HepG2 (cell line): ENCODE data around the gene CEP104. TPM values are rescaled to one million over a fixed set of nuclear protein-coding genes. Genes with fewer than 3 reads are reported as not detected.
A peak's percentile ranks its signal among the peaks of the same experiment; 100 is the strongest.

Experiments
- ELF3 ChIP-seq: IDR thresholded peaks from 2 replicates; pipeline ENCODE4 v1.6.1; 2016; ENCODE audit warnings: missing genetic modification reagents, missing compliant biosample characterization
- JUN ChIP-seq: sonication (generic); formaldehyde crosslinking; IDR thresholded peaks from 2 replicates; pipeline ENCODE4 v1.4.0; 2020; ENCODE audit warnings: mild to moderate bottlenecking, missing genetic modification reagents
- KDM5A ChIP-seq: fragments of 200-600 bp; sonication (generic); IDR thresholded peaks from 2 replicates; pipeline ENCODE4 v1.7.0; 2018; ENCODE audit warnings: antibody characterized with exemption, mild to moderate bottlenecking, low read length, borderline replicate concordance
- MAZ ChIP-seq, 2 experiments: sonication (generic) in 1 of 2; formaldehyde crosslinking in 1 of 2; IDR thresholded peaks; 2 replicates each; pipeline versions ENCODE4 v1.5.0 to v1.6.1; 2012 to 2020; ENCODE audit warnings: low read depth in 2 of 2, mild to moderate bottlenecking in 2 of 2, borderline replicate concordance in 1 of 2, improper control_type of control experiment in 1 of 2, low read length in 1 of 2, missing genetic modification reagents in 1 of 2, moderate library complexity in 1 of 2
- MIXL1 ChIP-seq: IDR thresholded peaks from 2 replicates; pipeline ENCODE4 v1.6.1; 2016
- MYC ChIP-seq: sonication (generic); formaldehyde crosslinking; IDR thresholded peaks from 2 replicates; pipeline ENCODE4 v1.9.0; 2021; ENCODE audit warnings: missing genetic modification reagents, borderline replicate concordance
- NKX3-1 ChIP-seq: sonication (generic); formaldehyde crosslinking; IDR thresholded peaks from 2 replicates; pipeline ENCODE4 v1.5.0; 2020; ENCODE audit warnings: missing genetic modification reagents
- RNF2 ChIP-seq: fragments of 450-650 bp; conservative IDR thresholded peaks from 2 replicates; pipeline ENCODE4 v1.6.1; 2016; ENCODE audit warnings: low read depth
- TEAD3 ChIP-seq: optimal IDR thresholded peaks from 2 replicates; pipeline ENCODE3; 2016; ENCODE audit warnings: borderline replicate concordance
- TEF ChIP-seq: sonication (generic); formaldehyde crosslinking; IDR thresholded peaks from 2 replicates; pipeline ENCODE4 v1.5.0; 2020; ENCODE audit warnings: missing genetic modification reagents
- WIZ ChIP-seq: sonication (generic); formaldehyde crosslinking; IDR thresholded peaks from 2 replicates; pipeline ENCODE4 v1.5.1; 2020; ENCODE audit warnings: mild to moderate bottlenecking, missing genetic modification reagents
- ZBTB44 ChIP-seq: sonication (generic); formaldehyde crosslinking; IDR thresholded peaks from 2 replicates; pipeline ENCODE4 v1.4.0; 2020; ENCODE audit warnings: missing genetic modification reagents
- ZMAT5 ChIP-seq: sonication (generic); formaldehyde crosslinking; IDR thresholded peaks from 2 replicates; pipeline ENCODE4 v1.5.0; 2020; ENCODE audit warnings: mild to moderate bottlenecking, low read depth, missing genetic modification reagents, borderline replicate concordance
- ZNF138 ChIP-seq: sonication (generic); formaldehyde crosslinking; IDR thresholded peaks from 2 replicates; pipeline ENCODE4 v1.5.0; 2020; ENCODE audit warnings: mild to moderate bottlenecking, low read depth, missing genetic modification reagents
- ZNF235 ChIP-seq: sonication (generic); formaldehyde crosslinking; IDR thresholded peaks from 2 replicates; pipeline ENCODE4 v1.8.1; 2023; ENCODE audit warnings: mild to moderate bottlenecking, missing genetic modification reagents, borderline replicate concordance
- ZNF275 ChIP-seq: sonication (generic); formaldehyde crosslinking; IDR thresholded peaks from 2 replicates; pipeline ENCODE4 v1.8.0; 2022; ENCODE audit warnings: missing genetic modification reagents, mild to moderate bottlenecking, inconsistent platforms, borderline replicate concordance
- ZNF713 ChIP-seq: sonication (generic); formaldehyde crosslinking; IDR thresholded peaks from 2 replicates; pipeline ENCODE4 v1.4.0; 2020; ENCODE audit warnings: mild to moderate bottlenecking, missing genetic modification reagents
- ZNF747 ChIP-seq: sonication (generic); formaldehyde crosslinking; IDR thresholded peaks from 2 replicates; pipeline ENCODE4 v1.8.1; 2023; ENCODE audit warnings: missing genetic modification reagents, mild to moderate bottlenecking, borderline replicate concordance
- ZNF878 ChIP-seq: sonication (generic); formaldehyde crosslinking; IDR thresholded peaks from 2 replicates; pipeline ENCODE4 v1.8.1; 2023; ENCODE audit warnings: mild to moderate bottlenecking, missing genetic modification reagents, moderate library complexity
- ZSCAN31 ChIP-seq: sonication (generic); formaldehyde crosslinking; IDR thresholded peaks from 2 replicates; pipeline ENCODE4 v1.5.0; 2020; ENCODE audit warnings: low read depth, mild to moderate bottlenecking, missing genetic modification reagents
- ZSCAN9 ChIP-seq: IDR thresholded peaks from 2 replicates; pipeline ENCODE4 v1.6.1; 2016; ENCODE audit warnings: borderline replicate concordance
- polyA plus RNA-seq, 8 experiments: library from polyadenylated mRNA; depleted of rRNA in 3 of 8; stranded (reverse) in 7 of 8; unstranded in 1 of 8; fragments of >200 nt; fragmentation: Illumina TruSeq in 4 of 8; extraction: Trizol in 4 of 8; gene quantifications; 2 replicates each; pipeline versions ENCODE4 v1.2.1 to v1.2.3, GENCODE V29; 2011 to 2016; ENCODE audit warnings: low read depth in 4 of 8, missing spikeins in 1 of 8, mixed read lengths in 1 of 8; ENCODE audit not compliant: insufficient read depth in 1 of 8
- total RNA-seq, 5 experiments: library from RNA; depleted of rRNA; stranded (reverse); fragments of >200 nt; fragmentation: Illumina TruSeq; extraction: Trizol; gene quantifications; 2 replicates each; pipeline ENCODE4 v1.2.3, GENCODE V29; 2016; ENCODE audit warnings: low read depth in 1 of 5
- TF ChIP-seq, protein P1 (sequence below): IDR thresholded peaks from 2 replicates; pipeline ENCODE4 v1.6.1; 2016; ENCODE audit warnings: low read depth, borderline replicate concordance

Gene CEP104
- total and polyA plus RNA-seq, 2 of the 13 experiments (the other 11 are each of a cell fraction or from before 2014, with no cell fraction given) = 20.4 to 30.1 TPM

- TF ChIP-seq TEAD3 (no peak), RNF2 (no peak), KDM5A (0 out of 2 replicates have a peak, but pooled peaks have one; percentile 38), MAZ (IDR thresholded peaks at IDR 0.05; ENCODE audit: borderline replicate concordance, low read depth, low read length) (0 out of 2 replicates have a peak, but pooled peaks have one; percentile 6), MAZ (CRISPR knock-in tag; IDR thresholded peaks at IDR 0.05; ENCODE audit: low read depth) (0 out of 2 replicates have a peak, but pooled peaks have one; percentile 39), MIXL1 (CRISPR knock-in tag) (no peak), ZNF747 (CRISPR knock-in tag) (no peak), ZBTB44 (no peak), MYC (CRISPR knock-in tag) (peak; percentile 41; the same call in 1 of the 2 replicates), ZNF235 (CRISPR knock-in tag) (0 out of 2 replicates have a peak, but pooled peaks have one; percentile 46), TEF (CRISPR knock-in tag) (no peak), ZSCAN9 (CRISPR knock-in tag) (no peak), ZNF878 (CRISPR knock-in tag) (no peak), WIZ (CRISPR knock-in tag) (no peak), JUN (no peak), ZSCAN31 (CRISPR knock-in tag) (no peak), ZNF713 (CRISPR knock-in tag) (no peak), ZMAT5 (CRISPR knock-in tag) (no peak), ELF3 (no peak), ZNF138 (CRISPR knock-in tag) (no peak), ZNF275 (CRISPR knock-in tag) (no peak; the same call in 1 of the 2 replicates), NKX3-1 (CRISPR knock-in tag) (0 out of 2 replicates have a peak, but pooled peaks have one; percentile 5)
- TF ChIP-seq, protein P1, sequence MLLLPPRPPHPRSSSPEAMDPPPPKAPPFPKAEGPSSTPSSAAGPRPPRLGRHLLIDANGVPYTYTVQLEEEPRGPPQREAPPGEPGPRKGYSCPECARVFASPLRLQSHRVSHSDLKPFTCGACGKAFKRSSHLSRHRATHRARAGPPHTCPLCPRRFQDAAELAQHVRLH (CRISPR knock-in tag) = no peak
These were observed 84.1 kb downstream of the CEP104 start, which contains the start of gene SMIM1 (continued) for GRCh38 chr1:3772715-3773571.
